PC-9 (cell line): Measurements from ENCODE around the gene KRT73.

Source experiments
- CTCF ChIP-seq: fragments of 200-600 bp; sonication (generic); conservative IDR thresholded peaks from 2 replicates; pipeline ENCODE4 v1.6.1; 2017; ENCODE audit warnings: mixed run types, antibody characterized with exemption, mild to moderate bottlenecking, moderate library complexity
- EZH2 ChIP-seq: fragments of 200-600 bp; sonication (generic); IDR thresholded peaks from 2 replicates; pipeline ENCODE4 v1.8.0; 2017; ENCODE audit warnings: antibody characterized with exemption, low read depth

- TF ChIP-seq CTCF: no peak
- no peak for TF ChIP-seq EZH2
Measured at GRCh38 chr12:52579468-52580465, 38.6 kb downstream of the KRT73 start.
